KBM-7 (cell line): Measurements from ENCODE around the gene PDCD7.
"Not testable (repeated sequence)": the region's sequence is repeated elsewhere in the genome, so short reads cannot be mapped to it uniquely, and the experiment has no call there.

Experiments
- DNase-seq: peaks from one replicate; pipeline ENCODE4 v3.0.0-alpha.2; 2015
- in situ Hi-C: fragments of 300-500 bp; cut with MboI; formaldehyde crosslinking; loops from 2 replicates; pipeline ENCODE4 v1.14.3; 2020; ENCODE audit warnings: low sequenced_read_pairs, low pct_unique_long_range_greater_than_20kb, mixed read lengths

Gene PDCD7

DNA sequence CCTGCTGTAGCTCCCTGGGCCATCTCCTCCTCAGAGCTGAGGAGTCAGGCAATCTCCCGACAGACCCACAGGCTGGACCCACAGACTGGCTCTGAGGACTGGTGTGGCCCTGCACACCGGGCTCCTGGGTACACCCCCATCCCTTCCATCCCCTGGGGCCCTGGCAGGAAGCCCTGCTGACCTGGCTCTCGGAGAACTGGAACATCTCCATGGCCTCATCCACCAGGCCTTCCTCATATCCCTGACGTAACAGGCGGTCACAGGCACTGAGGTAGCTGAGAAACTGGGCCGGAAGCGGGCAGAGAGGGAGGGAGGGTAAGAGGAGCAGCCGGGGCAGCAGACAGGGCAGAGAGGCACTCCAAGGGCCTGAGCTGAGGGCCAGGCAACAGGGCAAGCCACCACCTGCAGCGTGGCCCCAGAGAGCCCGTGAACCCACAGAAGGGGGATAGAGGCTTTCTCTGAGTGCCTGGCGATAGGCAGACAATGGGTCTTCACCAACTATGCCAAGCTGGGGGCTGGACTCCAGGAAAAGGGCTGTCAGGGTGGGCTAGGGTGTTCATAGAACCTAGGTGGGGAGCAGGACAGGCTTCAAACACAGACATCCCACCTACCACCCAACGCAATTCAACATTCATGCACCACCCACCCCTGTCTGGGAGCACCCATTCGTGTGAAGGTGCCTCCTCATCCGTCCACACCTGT, 39.2 kb downstream of the PDCD7 start:
- DNase-seq = no peak
- in situ Hi-C loops = no loop called here

DNA sequence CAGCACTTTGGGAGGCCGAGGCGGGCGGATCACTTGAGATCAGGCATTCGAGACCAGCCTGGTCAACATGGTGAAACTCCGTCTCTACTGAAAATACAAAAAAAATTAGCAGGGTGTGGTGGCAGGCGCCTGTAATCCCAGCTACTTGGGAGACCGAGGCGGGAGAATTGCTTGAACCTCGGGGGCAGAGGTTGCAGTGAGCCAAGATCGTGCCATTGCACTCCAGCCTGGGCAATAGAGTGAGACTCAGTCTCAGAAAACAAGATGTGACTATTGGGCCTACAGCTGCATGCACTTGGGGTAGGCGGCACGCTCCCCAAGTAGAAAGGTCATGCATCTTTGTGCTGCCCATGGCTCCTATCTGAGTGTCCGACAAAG, 39.8 kb downstream of the PDCD7 start:
- DNase-seq, in situ Hi-C loops: not testable (repeated sequence)

DNA sequence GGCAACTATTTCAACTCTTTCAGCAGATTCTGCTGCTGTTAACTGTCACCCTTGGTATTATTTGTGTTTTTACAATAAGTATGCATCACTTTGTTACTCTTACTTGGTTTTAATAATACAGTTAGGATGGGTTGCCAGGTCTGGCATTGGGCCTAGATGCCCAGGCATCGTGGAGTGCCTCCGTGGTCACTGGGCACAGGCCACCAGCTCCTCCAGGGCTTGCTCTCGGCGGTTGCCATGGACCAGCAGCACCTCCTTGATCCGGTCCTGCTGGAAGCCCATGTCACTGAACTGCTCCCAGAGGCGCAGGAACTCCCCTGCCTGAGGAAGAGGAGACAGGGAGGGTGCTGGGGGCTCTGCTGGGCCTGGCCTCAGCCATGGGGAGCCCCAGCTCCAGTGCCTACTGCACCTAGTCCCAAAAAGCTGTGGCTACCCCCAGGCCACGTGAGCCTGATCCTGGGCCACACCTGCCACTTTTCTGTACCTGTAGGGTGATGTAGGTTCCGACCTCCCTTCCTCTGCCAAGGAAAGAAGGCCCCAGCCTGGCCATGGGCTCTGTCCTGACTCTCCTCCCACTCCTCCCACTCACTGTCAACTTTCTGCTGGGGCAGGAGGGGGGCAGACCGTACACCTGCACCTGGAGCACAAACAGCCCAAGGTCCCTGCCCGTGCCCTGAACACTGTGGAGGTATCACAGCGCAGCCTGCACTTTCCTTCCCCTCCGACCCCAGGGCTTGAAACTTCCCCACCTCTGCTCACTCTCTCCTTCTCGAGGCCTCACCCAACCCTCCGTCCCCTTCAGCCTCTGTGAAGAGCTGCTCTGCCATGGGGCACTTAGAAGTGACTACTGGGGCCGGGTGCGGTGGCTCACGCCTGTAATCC, 40.5 kb downstream of the PDCD7 start:
- in situ Hi-C loops = no loop called here

DNA sequence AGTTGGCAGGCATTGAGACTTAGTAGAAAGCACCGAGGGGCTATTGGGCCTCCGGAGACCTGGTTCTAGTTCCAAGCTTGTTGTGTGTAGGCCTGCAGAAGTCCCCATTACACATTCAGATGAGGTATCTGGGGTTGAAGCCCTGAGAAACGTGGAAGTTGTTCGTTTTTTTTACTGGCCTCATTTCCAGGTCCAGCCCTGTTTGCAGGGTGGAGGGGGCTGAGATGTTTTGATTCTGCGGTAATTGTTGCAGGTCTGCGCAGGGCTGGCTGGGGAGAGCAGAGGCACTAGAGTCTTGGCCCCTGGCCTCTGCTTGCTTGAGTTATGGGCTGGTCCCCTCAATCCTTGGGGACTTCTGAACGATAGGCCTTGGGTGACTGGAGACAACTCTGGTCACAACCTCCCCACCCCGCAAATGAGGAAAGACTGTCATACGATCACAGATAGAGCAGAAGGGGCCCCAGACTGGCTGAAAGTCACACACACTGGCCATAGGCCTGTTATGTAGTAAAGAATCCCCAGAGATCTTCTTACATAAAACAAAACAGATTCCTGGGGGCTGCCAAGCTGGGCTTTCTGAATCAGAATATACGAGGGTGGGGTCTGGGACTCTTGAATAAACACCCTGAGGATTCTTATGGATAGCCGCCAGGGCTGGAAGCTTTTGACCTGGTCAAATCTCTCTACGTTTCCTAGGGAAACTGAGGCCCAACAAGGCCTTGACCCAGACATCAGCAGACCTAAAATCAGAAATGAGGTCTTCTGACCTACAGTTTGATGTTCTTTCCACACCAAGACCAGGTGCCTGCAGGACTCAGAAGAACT, 41.5 kb downstream of the PDCD7 start:
- DNase-seq = no peak
- in situ Hi-C loops = no loop called here

More for the DNA sequence above, 40.5 kb downstream of the PDCD7 start:
- DNase-seq = no peak

DNA sequence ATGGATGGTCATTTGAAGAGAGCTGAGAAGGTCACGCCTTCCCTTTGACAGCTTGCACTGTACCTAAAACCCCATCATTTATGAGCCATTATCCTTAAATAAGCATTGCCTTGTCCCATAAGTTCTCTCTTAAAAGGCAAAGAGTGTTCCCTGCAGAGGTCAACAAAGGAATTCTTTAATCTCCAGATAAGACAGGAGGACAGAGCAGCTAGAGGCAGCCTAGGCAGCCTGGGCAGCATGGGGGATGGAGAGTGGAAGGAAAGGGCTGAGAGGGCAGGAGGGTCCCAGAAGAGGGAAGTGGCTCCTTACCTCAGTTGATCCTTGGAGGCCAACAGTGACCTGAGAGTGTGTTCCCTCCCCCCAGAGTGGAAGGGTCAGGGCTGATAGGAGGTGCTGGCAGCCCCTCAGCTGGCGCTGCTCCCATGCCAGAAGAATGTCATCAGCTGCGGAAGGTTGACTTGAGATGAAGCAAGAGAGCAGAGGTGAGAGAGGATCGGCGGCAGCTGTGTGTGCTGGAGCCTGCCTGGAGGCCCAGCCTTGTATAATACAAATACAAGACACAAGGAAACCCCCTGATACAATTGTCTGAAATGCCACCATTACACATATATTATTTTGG, 44.3 kb downstream of the PDCD7 start:
- no peak for DNase-seq
- in situ Hi-C loops = no loop called here

DNA sequence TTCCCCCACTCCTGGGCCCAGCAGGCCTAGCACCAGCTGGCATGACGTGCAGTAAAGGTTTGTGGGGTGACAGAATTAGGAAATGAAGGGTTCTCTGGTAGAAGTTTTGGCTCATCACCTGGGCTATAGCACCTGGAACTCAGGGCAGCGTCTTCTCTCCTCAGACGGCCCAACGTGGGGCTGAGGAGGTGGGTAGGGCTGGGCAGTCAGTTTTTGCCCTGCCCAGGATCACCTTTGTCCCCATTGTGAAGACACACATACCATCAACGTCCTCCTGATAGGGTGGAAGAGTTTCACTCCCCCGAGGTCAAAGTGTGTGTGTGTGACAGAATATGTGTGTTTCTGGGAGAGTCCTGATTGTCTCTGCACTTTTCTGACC, 45.0 kb downstream of the PDCD7 start:
- in situ Hi-C loops = no loop called here

DNA sequence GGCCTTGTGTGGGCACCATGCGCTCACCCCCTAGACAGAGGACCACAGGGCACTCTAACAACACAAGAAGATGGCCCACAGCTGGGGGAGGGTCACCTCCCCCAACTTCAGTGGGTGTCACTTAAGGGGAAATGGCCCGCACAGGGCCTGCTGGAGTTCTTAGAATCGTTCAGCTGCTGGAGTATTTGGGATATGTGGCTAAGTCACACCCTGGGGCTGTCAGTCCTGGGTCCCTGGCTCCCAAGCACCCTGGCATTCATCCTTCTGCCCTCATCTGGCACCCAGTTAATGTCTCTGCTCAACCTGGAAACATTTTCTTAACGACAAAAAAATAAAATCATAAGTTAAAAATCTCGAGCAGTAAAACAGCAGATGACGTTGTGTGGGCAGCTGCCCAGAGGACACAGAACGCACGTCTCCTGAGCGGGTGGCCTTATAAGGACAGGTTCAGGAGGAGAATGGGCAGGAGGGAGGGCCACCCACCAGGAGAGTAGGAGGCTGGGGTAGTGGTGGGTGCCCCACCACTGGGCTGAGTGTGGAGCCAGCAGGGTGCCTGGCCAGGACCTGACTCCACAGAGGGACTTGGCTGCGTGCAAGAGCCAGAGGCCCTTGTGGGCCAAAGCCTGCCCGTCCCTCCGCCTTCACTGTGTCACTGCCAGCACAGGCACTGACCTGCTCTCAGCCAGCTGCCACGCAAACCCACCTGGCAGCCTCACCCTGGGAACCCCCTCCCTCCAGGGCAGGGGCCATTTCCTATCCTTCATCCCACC, 45.5 kb downstream of the PDCD7 start:
- DNase-seq = no peak
- in situ Hi-C loops = no loop called here

More for the DNA sequence above, 45.0 kb downstream of the PDCD7 start:
- DNase-seq = no peak

DNA sequence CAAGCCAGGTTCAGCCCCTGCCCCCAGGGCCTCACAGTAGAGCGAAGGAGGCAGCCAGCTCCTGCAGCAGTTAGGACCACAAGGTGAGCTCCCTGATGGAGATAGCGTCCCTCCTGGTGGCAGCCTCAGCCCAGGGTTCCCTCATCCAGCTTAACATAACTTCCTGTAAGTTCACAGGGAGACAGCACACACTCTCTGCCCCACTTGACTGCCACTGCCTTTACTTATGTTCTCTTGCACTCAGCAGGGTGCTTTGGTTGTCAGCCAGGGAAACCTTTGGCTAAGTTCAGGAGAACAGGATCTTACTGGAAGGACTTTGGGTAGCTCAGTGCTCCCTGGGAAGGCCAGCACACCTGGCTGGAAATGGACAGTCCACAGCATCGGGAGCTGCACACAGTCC, 46.2 kb downstream of the PDCD7 start:
- in situ Hi-C loops = no loop called here
- no peak for DNase-seq

DNA sequence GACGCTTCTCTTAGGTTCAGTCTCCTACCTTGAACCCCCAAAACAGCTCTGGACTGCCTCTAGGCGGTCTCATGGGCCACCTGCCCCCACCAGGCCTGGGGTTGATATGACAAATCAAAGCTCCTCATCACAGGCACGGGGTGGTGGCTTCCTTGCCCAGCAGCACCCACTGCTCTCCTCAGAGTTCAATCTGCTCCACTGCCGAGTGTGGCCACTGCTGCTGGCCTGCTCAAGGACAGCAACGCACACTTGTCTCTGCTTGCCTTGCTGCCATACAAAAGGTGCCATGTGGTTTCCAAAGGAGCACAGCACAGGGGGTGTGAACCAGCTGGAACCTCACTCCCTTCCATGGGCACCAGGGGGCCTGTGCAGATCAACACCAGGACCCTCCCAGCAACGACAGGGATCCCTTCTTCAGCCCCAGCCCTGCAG, 46.9 kb downstream of the PDCD7 start:
- peak; percentile 36 for DNase-seq
- in situ Hi-C loops = no loop called here

DNA sequence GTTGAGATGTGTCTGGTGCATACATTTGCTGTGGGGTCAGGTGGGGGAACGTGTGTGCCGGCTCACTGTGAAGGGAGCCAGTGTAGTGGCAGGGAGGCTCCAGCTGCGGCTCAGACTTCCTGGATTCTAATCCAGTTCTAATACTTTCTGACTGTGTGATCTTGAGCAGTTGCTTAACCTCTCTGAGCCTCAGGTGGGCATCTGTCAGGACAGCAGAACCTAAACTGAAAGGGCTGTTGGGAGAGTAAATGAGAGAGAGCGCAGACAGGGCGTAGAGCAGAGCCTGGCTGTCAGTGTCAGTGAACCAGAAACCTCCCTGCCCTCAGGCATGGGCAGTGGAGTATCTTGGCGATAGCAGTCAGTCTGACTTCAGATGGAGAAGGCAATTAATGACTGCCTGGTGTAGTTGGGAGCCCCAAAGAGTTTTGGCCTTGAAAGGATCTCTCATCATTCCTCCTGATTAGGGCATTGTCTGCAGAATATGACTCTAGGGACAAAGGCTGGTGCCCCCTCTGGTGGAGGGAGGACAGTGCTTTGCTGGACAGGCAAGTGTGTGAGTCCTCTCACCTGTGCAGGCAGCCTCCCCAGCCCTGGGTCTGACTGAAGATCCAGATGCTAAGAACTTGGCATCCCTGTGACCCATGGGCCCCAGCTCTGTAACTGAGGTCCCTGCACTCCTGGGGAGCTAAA, 47.5 kb downstream of the PDCD7 start:
- peak; percentile 57 for DNase-seq
- in situ Hi-C loops = no loop called here

DNA sequence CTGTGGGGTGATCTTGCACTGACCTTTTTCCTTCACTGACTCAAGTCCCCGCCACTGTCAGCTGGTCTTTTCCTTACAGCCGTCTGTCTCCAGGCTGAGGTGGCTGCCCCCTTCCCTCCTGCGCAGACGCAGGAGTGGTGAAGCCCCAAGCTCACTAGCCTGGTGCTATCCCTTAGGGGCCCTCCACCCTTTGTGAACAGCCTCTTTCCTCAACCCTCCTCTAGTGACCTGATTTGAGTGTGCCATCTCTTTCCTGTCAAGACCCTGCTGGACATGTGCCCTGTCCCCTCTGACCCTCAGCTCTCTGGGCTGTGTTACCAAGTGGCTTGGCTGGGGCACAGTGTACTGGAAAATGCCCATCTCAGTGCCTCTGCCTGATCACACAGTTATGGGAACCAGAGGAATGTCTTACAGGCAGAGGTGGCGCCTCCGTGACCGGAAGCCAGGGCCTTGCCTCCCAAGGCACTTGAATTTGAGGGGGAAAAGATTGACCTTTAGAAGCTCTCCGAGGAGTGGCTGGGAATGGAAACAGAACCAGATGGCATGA, 48.3 kb downstream of the PDCD7 start:
- no peak for DNase-seq
- in situ Hi-C loops = no loop called here

DNA sequence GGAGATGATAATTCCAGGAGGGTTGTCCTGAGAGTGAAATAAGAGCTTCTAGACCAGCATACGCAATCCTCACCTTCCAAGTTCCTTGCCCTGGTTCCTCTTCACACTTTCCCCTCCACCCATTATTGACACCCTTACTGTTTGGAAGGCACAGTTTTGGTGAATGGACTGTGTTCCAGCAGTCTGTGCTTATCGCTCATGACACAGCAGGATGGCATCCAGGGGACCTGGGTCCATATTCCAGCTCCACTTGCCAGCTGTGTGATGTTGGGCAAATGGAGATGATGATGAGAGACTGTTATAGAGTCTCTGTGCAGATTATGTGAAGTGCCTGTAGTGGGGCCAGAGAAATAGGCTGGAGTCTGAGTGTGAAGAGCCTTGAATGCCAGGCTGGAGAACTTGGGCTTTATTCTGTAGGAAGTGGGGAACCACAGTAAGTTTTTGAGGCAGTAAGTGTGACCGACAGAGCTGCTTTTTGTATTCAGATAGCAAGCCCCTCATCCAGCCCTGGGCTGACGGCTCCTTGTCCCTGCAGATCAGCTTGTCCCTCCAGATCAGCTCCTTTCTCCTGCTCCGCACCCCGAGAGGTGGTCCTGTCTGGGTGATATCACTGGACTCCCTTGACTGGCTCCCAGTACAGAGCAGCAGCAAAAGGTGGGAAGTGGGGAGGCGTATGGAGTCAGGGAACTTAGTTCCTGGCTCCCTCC, 49.0 kb downstream of the PDCD7 start:
- in situ Hi-C loops = no loop called here
- DNase-seq = no peak

DNA sequence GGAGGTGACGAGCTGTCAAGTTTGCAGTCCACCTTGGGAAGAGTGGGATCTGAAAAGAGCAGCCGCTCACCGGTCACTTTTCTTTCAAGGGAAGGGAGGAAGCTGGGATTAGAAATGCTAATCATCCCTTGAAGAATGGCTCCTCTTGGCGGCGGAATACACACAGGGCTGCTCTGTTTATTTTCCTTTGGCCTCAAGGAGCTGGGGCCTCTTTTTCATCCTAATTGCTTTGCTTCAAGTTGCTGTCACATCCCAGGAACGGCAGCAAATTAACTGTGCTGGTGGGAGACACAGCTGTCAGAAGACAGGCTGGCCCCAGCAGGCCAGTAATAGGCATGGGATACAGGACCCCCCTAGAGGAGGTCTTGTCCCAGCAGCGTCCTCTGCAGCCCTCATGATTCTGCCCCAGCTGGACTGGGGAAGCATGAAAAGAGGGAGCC, 50.3 kb downstream of the PDCD7 start:
- in situ Hi-C loops = no loop called here
- DNase-seq = no peak

DNA sequence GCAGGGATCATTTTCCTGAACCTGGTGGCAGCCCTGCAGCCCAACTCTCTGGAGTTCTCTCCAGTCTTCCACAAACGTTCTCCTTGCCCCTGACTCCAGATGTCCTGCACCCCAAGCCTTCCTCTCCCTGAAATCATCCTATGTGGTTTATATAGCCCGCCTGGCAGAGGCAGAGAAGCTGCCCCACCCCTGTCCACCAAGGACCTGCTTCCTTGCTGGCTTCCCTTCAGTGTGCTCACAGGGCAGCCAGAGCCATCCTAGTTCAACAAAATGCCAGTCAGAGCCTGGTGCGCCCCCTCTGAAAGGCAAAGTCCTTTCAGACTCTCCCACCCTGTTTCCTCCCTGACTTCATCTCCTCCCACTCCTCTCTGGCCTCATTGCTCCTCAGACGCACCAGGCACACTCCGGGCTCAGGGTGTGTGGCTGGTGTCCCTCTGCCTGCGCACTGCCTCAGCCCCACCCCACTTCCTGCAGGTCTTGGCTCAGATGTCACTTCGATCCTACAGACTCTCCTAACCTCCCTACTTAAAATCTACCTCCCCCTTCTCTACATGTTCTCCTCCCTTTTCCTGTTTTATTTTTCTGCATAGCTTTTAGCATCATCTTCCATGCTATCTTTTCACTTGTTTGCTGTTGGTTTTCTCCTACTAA, 51.2 kb downstream of the PDCD7 start:
- peak; percentile 79 for DNase-seq
- in situ Hi-C loops = no loop called here

DNA sequence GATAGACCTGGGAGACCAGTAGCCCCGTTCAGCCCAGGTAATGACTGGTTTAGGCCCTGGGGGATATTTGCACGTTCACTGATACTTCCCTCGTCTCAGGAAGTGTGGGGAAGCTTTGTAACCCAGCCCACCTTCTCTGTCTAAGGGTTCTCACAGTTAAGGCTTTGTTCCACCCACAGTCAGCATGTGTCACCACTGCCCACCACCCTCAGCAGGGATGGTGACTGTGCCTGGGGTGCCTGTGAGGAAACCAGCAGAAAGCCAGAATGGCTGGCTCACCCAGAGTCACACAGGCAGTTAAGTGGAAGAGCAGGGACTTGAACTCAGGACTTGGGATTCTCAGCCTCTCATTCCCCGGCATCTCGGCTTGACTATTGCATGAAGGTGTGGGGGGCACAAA, 51.9 kb downstream of the PDCD7 start:
- DNase-seq = no peak
- in situ Hi-C loops = no loop called here

DNA sequence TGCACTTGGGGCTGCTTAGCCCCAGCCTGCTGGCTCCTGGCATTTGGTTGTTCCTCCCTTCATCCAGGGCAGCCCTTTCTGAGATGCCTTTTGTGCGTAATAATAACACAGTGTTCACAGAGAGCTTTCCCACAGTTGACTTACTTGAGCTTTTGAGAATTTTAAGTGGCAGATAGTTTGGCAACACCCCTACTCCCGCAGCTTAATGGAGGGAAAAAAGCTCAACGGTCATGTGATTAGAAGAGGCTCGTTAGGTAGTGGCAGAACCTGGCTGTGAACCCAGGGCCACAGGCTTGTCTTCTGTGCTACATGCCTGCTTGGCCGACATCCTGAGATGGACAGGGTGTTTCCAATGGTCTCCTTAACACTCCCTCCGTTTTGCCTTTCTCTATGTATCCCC, 52.3 kb downstream of the PDCD7 start:
- in situ Hi-C loops = no loop called here
- no peak for DNase-seq

DNA sequence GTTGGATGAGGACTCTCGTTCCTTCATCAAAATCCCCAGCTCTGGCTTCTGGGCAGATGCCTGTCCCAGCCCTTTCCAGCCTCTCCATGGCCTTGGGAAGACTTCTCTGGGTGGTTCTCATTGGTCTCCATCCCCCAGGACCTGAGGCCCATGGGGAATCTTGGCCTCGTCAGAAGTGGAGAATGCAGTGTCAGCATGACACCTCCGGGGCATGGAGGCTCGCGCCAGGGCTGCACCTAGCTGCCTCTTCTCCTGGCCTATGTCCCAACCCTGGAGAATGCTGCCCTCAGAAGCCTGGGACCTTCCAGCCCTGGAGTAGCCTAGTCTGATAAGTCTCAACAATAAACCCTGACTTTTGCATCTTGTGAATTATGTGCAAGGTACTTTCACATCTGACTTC, 54.0 kb downstream of the PDCD7 start:
- in situ Hi-C loops = no loop called here

More for the DNA sequence above, 54.0 kb downstream of the PDCD7 start:
- no peak for DNase-seq
